HepG2 (cell line): ENCODE data around the gene AGBL3. TPM values are rescaled to one million over a fixed set of nuclear protein-coding genes. Genes with fewer than 3 reads are reported as not detected.

Experiments used
- ARID3A ChIP-seq: IDR thresholded peaks from 2 replicates; pipeline ENCODE4 v1.6.1; 2012; ENCODE audit warnings: low read depth, low read length, improper control_type of control experiment
- ATF5 ChIP-seq: sonication (generic); formaldehyde crosslinking; IDR thresholded peaks from 2 replicates; pipeline ENCODE4 v1.4.0; 2020; ENCODE audit warnings: mild to moderate bottlenecking, low read depth, missing genetic modification reagents
- EEA1 ChIP-seq: sonication (generic); formaldehyde crosslinking; IDR thresholded peaks from 2 replicates; pipeline ENCODE4 v1.5.1; 2020; ENCODE audit warnings: mild to moderate bottlenecking, missing genetic modification reagents, borderline replicate concordance
- KIAA2018 ChIP-seq: sonication (generic); formaldehyde crosslinking; IDR thresholded peaks from 2 replicates; pipeline ENCODE4 v1.5.0; 2020; ENCODE audit warnings: mild to moderate bottlenecking, missing genetic modification reagents, borderline replicate concordance
- MTERF4 ChIP-seq: sonication (generic); formaldehyde crosslinking; IDR thresholded peaks from 2 replicates; pipeline ENCODE4 v1.8.0; 2023; ENCODE audit warnings: mild to moderate bottlenecking, missing genetic modification reagents
- NFE2 ChIP-seq: sonication (generic); formaldehyde crosslinking; IDR thresholded peaks from 2 replicates; pipeline ENCODE4 v1.4.0; 2020; ENCODE audit warnings: missing genetic modification reagents
- PAF1 ChIP-seq: IDR thresholded peaks from 2 replicates; pipeline ENCODE4 v1.6.1; 2016; ENCODE audit warnings: missing genetic modification reagents, missing compliant biosample characterization
- PCBP2 ChIP-seq: fragments of 200-400 bp; formaldehyde crosslinking; optimal IDR thresholded peaks from 2 replicates; pipeline ENCODE3; 2018; ENCODE audit warnings: low read length, low read depth; ENCODE audit not compliant: poor library complexity, severe bottlenecking
- PLSCR1 ChIP-seq: sonication (generic); formaldehyde crosslinking; IDR thresholded peaks from 2 replicates; pipeline ENCODE4 v1.5.0; 2020; ENCODE audit warnings: missing genetic modification reagents, mild to moderate bottlenecking, borderline replicate concordance
- RARG ChIP-seq: sonication (generic); formaldehyde crosslinking; IDR thresholded peaks from 2 replicates; pipeline ENCODE4 v1.4.0; 2020; ENCODE audit warnings: low read depth, mild to moderate bottlenecking, missing genetic modification reagents
- TRIM24 ChIP-seq: sonication (generic); formaldehyde crosslinking; IDR thresholded peaks from 2 replicates; pipeline ENCODE4 v1.8.0; 2022; ENCODE audit warnings: mild to moderate bottlenecking, missing genetic modification reagents
- U2AF2 ChIP-seq: fragments of 200-400 bp; formaldehyde crosslinking; IDR thresholded peaks from 2 replicates; pipeline ENCODE4 v1.6.1; 2017; ENCODE audit warnings: low read depth, mild to moderate bottlenecking, low read length
- ZKSCAN5 ChIP-seq: sonication (generic); formaldehyde crosslinking; IDR thresholded peaks from 2 replicates; pipeline ENCODE4 v1.5.1; 2020; ENCODE audit warnings: mild to moderate bottlenecking, missing genetic modification reagents
- ZNF766 ChIP-seq: sonication (generic); formaldehyde crosslinking; IDR thresholded peaks from 2 replicates; pipeline ENCODE4 v1.5.0; 2020; ENCODE audit warnings: missing genetic modification reagents, borderline replicate concordance
- ZNF775 ChIP-seq: sonication (generic); formaldehyde crosslinking; IDR thresholded peaks from 2 replicates; pipeline ENCODE4 v1.4.0; 2020; ENCODE audit warnings: missing genetic modification reagents, mild to moderate bottlenecking, moderate library complexity, borderline replicate concordance
- polyA plus RNA-seq, 8 experiments: library from polyadenylated mRNA; depleted of rRNA in 3 of 8; stranded (reverse) in 7 of 8; unstranded in 1 of 8; fragments of >200 nt; fragmentation: Illumina TruSeq in 4 of 8; extraction: Trizol in 4 of 8; gene quantifications; 2 replicates each; pipeline versions ENCODE4 v1.2.1 to v1.2.3, GENCODE V29; 2011 to 2016; ENCODE audit warnings: low read depth in 4 of 8, missing spikeins in 1 of 8, mixed read lengths in 1 of 8; ENCODE audit not compliant: insufficient read depth in 1 of 8
- total RNA-seq, 5 experiments: library from RNA; depleted of rRNA; stranded (reverse); fragments of >200 nt; fragmentation: Illumina TruSeq; extraction: Trizol; gene quantifications; 2 replicates each; pipeline ENCODE4 v1.2.3, GENCODE V29; 2016; ENCODE audit warnings: low read depth in 1 of 5

Gene AGBL3
- total and polyA plus RNA-seq, 2 of the 13 experiments (the other 11 are each of a cell fraction or from before 2014, with no cell fraction given) = 2.2 to 7.2 TPM

- no peak for TF ChIP-seq KIAA2018 (CRISPR knock-in tag)
- TF ChIP-seq PLSCR1 (CRISPR knock-in tag) = no peak
- TF ChIP-seq ATF5 (CRISPR knock-in tag) = no peak
- TF ChIP-seq EEA1 (CRISPR knock-in tag) = 0 out of 2 replicates have a peak, but pooled peaks have one; percentile 46
- no peak for TF ChIP-seq NFE2 (CRISPR knock-in tag)
- TF ChIP-seq PCBP2 = no peak
- TF ChIP-seq ARID3A = peak; percentile 67
- peak; percentile 38; the same call in 1 of the 2 replicates for TF ChIP-seq ZNF766 (CRISPR knock-in tag)
- TF ChIP-seq U2AF2 = no peak
- TF ChIP-seq ZNF775 = no peak
- 0 out of 2 replicates have a peak, but pooled peaks have one; percentile 52 for TF ChIP-seq PAF1 (CRISPR knock-in tag)
- no peak for TF ChIP-seq MTERF4 (CRISPR knock-in tag)
- TF ChIP-seq RARG (CRISPR knock-in tag) = no peak
- TF ChIP-seq TRIM24 = no peak
- no peak for TF ChIP-seq ZKSCAN5
These were observed 161.8 kb downstream of the AGBL3 start, which contains the start of gene TMEM140 (continued) for GRCh38 chr7:135147899-135148721.
